GM13976 (cell line): ENCODE measurements around the gene MDN1.

Source experiments
- DNase-seq: peaks from one replicate; pipeline ENCODE4 v3.0.0; 2012; ENCODE audit warnings: low spot score
- CTCF ChIP-seq: IDR thresholded peaks from 2 replicates; pipeline ENCODE4 v1.5.1; 2012; ENCODE audit warnings: borderline replicate concordance, mild to moderate bottlenecking; ENCODE audit not compliant: insufficient read depth; ENCODE audit errors: extremely low read depth, missing control alignments, control extremely low read depth
- in situ Hi-C: fragments of 300-500 bp; cut with MboI; formaldehyde crosslinking; loops from one replicate; pipeline ENCODE4 v1.12.0; 2022; ENCODE audit warnings: low sequenced_read_pairs, mixed read lengths, inconsistent platforms; ENCODE audit not compliant: unreplicated experiment

The MDN1 gene

GRCh38 chr6:89681983-89682564 is 137.5 kb downstream of the MDN1 start:
- no peak for TF ChIP-seq CTCF
- DNase-seq, result no peak
- in situ Hi-C loops, result no loop called here

- DNase-seq, result no peak
- in situ Hi-C loops, result no loop called here
- TF ChIP-seq CTCF, result no peak
These were observed 139.0 kb downstream of the MDN1 start for GRCh38 chr6:89680551-89680950.

DNA sequence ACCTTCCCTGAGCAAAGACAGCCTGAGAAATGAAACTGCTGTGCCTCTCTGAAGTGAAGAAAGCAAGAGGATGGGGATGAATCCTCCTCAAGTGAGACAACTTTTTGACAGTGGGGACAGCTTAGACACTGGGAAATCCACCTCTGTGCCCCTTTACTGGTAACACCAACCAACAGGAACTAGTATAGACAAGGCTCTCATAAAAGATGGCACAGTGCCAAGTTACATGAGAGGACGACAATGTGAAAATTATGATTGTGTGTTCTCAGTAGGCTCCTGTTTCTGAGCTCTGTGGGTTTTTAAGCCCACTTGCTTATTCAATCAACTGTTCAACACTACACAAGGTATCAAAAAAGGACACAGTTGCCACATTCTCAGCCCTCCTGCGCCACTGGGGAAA is 139.4 kb downstream of the MDN1 start:
- in situ Hi-C loops, result no loop called here
- no peak for TF ChIP-seq CTCF
- no peak for DNase-seq

GRCh38 chr6:89679215-89680120 is 140.1 kb downstream of the MDN1 start:
- in situ Hi-C loops, result no loop called here

DNA sequence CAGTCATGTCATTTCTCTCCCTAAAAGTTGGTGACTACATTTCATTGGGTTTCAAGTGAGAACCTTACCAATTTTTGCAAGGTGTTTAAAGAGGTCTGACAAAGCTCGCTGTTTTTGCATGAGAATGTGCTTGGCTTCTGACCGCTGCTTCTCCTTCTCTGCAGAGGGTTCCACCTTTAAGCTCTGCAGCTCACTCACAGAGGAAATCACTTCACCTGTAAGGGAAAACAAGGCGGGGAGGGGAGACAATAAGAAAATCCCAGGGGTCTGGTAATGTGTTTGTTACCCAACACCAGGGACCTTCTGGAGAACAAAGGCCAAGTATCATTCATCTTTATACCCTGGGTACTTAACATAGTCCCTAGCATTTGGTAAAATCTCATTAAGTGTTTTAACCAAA is 141.1 kb downstream of the MDN1 start:
- TF ChIP-seq CTCF, result no peak
- no peak for DNase-seq
- in situ Hi-C loops, result no loop called here

More at GRCh38 chr6:89679215-89680120, 140.1 kb downstream of the MDN1 start:
- no peak for TF ChIP-seq CTCF
- no peak for DNase-seq

DNA sequence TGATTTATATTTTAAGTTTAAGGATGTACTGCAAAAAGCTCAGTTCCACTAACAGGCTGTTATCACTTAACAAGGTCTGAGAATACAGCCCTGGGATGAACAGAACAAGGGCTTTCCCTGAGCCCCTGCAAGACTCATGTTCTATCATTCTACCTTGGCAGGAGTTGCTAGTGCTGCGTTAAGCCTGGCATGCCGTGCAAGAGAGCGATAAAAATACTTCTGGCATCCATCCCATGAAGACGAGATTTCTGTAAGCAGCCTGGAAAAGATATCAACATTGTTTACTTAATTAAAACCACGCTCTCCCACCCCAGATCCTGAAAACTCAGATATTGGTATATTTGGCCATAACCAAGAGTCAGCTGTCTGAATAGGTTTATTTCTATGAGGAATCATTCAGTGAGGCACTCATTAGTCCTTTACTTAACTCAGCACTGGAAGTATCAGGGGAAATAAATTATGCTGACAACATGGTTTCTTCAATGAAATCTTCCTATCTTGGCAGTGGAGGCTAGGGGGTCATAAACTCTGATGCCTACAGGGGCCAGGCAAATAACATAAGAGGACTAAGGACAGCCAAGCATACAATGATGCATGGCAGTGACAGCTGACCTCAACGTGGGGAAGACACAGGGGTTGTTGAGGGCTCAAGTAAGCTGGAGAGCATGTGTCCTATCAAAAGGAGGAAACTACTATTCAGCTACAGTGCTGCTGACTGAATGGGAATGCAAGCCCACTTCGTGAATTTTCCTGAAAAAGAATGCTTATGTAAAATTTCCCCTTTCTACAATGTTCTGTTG is 143.4 kb downstream of the MDN1 start:
- in situ Hi-C loops, result no loop called here
- no peak for TF ChIP-seq CTCF
- DNase-seq, result no peak
